ENCODE data around the gene NALF2.

- TF ChIP-seq POLR2A (IDR thresholded peaks at IDR 0.05) (no peak), CTCF (IDR thresholded peaks at IDR 0.05 in 4 of 5, conservative IDR thresholded peaks at IDR 0.05 in 1 of 5) (no peak)
Measured at GRCh38 chrX:69510137-69510715, 6.1 kb downstream of the NALF2 start.
